Glutamatergic neuron (in vitro differentiated cells): ENCODE data around the gene PUS3. TPM values are rescaled to one million over a fixed set of nuclear protein-coding genes. Genes with fewer than 3 reads are reported as not detected.

Source experiments
- DNase-seq: peaks from one replicate; pipeline ENCODE4 v3.0.0; 2022
- H3K27ac Mint-ChIP-seq: one replicate; pipeline ENCODE4 v1.8.0; 2020; ENCODE audit warnings: mild to moderate bottlenecking, mixed read lengths, inconsistent platforms; ENCODE audit not compliant: unreplicated experiment
- H3K27me3 Mint-ChIP-seq: one replicate; pipeline ENCODE4 v1.8.0; 2020; ENCODE audit warnings: mild to moderate bottlenecking, moderate library complexity, mixed read lengths, inconsistent platforms; ENCODE audit not compliant: unreplicated experiment
- H3K36me3 Mint-ChIP-seq: one replicate; pipeline ENCODE4 v1.8.0; 2020; ENCODE audit warnings: mild to moderate bottlenecking, mixed read lengths, inconsistent platforms; ENCODE audit not compliant: unreplicated experiment
- H3K4me1 Mint-ChIP-seq: one replicate; pipeline ENCODE4 v1.8.0; 2020; ENCODE audit warnings: mild to moderate bottlenecking, low read depth, mixed read lengths, inconsistent platforms; ENCODE audit not compliant: unreplicated experiment
- H3K4me3 Mint-ChIP-seq: one replicate; pipeline ENCODE4 v1.8.0; 2020; ENCODE audit warnings: mild to moderate bottlenecking, mixed read lengths, inconsistent platforms; ENCODE audit not compliant: unreplicated experiment
- H3K9me3 Mint-ChIP-seq: one replicate; pipeline ENCODE4 v1.8.0; 2020; ENCODE audit warnings: mild to moderate bottlenecking, moderate library complexity, mixed read lengths, inconsistent platforms; ENCODE audit not compliant: unreplicated experiment
- CTCF ChIP-seq: fragments of 200-600 bp; sonication (generic); IDR thresholded peaks from one replicate; pipeline ENCODE4 v1.5.0; 2021; ENCODE audit not compliant: partially characterized antibody, unreplicated experiment
- total RNA-seq: library from RNA; stranded (reverse); fragmentation: NEBNext Ultra II Directional; extraction: Animal tissue kit (Norgen Biotek cat#: 25700); gene quantifications from one replicate; pipeline ENCODE4 v1.2.1, GENCODE V29; 2021; ENCODE audit not compliant: unreplicated experiment

PUS3 gene
- total RNA-seq, 1 donor from 2014 or later = 12.6 TPM

- TF ChIP-seq CTCF = no peak
- no peak overlapping the region for H3K27ac Mint-ChIP-seq
Measured at GRCh38 chr11:125890447-125891100, 12.4 kb downstream of the PUS3 start.

GRCh38 chr11:125887373-125888324 is 15.4 kb downstream of the PUS3 start, which contains the start of gene HYLS1:
HYLS1 (plus strand) TSS chr11:125887668; CDS start chr11:125899369, 11,701 bp downstream.
- H3K27me3 Mint-ChIP-seq = peaks cover 3% of the 10 kb centered on the region
- peak; percentile 95 for DNase-seq
- H3K36me3 Mint-ChIP-seq = no peaks in the 10 kb centered on the region
- H3K4me3 Mint-ChIP-seq = peak within 1 kb of the TSS; percentile 93
- peaks cover 2% of the 10 kb centered on the region for H3K4me1 Mint-ChIP-seq
- TF ChIP-seq CTCF = no peak
- peak within 1 kb of the TSS; percentile 73 for H3K27ac Mint-ChIP-seq
- H3K9me3 Mint-ChIP-seq = peaks cover 7% of the 10 kb centered on the region

More at GRCh38 chr11:125890447-125891100, 12.4 kb downstream of the PUS3 start:
- Mint-ChIP-seq H3K36me3 (no peaks in the 10 kb centered on the region), H3K27me3 (peaks cover 3% of the 10 kb centered on the region), H3K4me3 (no peak overlapping the region), H3K4me1 (peaks cover 2% of the 10 kb centered on the region), H3K9me3 (peaks cover 9% of the 10 kb centered on the region)
- no peak for DNase-seq

GRCh38 chr11:125886997-125887372 is 16.0 kb downstream of the PUS3 start:
- Mint-ChIP-seq H3K36me3 (no peaks in the 10 kb centered on the region), H3K9me3 (peaks cover 7% of the 10 kb centered on the region), H3K27me3 (peaks cover 3% of the 10 kb centered on the region), H3K4me1 (peaks cover 2% of the 10 kb centered on the region), H3K27ac (peak overlapping the region; percentile 73), H3K4me3 (peak overlapping the region; percentile 93)
- TF ChIP-seq CTCF = no peak
- DNase-seq = peak; percentile 37

- Mint-ChIP-seq H3K4me1 (peaks cover 2% of the 10 kb centered on the region), H3K4me3 (no peak overlapping the region), H3K27me3 (peaks cover 3% of the 10 kb centered on the region), H3K27ac (no peak overlapping the region), H3K36me3 (no peaks in the 10 kb centered on the region), H3K9me3 (peaks cover 4% of the 10 kb centered on the region)
- no peak for DNase-seq
- no peak for TF ChIP-seq CTCF
Measured at GRCh38 chr11:125883375-125883774, 19.6 kb downstream of the PUS3 start.
